Esophagus muscularis mucosa (tissue), 4 donors: ENCODE data around the gene OR3A3.

Experiments used
- EP300 ChIP-seq: sonication (generic); formaldehyde crosslinking; IDR thresholded peaks from one replicate; pipeline ENCODE4 v1.6.1; 2017; ENCODE audit warnings: antibody characterized with exemption
- POLR2A ChIP-seq: fragments of 450-650 bp; IDR thresholded peaks from one replicate; pipeline ENCODE4 v1.6.1; 2017; ENCODE audit warnings: antibody characterized with exemption, moderate library complexity, mild to moderate bottlenecking, low read depth
- POLR2AphosphoS5 ChIP-seq, 2 donors: sonication (generic); formaldehyde crosslinking; IDR thresholded peaks; one replicate each; pipeline ENCODE4 v1.6.1; 2017; ENCODE audit warnings: antibody characterized with exemption in 2 of 2
- TF ChIP-seq, protein P1 (sequence below), 3 experiments: fragments of 200-600 bp in 2 of 3; fragments of 450-650 bp in 1 of 3; sonication (generic) in 2 of 3; IDR thresholded peaks; one replicate each; pipeline ENCODE4 v1.5.1; 2017 to 2019; ENCODE audit warnings: antibody characterized with exemption in 3 of 3, mild to moderate bottlenecking in 2 of 3, moderate library complexity in 1 of 3

DNA sequence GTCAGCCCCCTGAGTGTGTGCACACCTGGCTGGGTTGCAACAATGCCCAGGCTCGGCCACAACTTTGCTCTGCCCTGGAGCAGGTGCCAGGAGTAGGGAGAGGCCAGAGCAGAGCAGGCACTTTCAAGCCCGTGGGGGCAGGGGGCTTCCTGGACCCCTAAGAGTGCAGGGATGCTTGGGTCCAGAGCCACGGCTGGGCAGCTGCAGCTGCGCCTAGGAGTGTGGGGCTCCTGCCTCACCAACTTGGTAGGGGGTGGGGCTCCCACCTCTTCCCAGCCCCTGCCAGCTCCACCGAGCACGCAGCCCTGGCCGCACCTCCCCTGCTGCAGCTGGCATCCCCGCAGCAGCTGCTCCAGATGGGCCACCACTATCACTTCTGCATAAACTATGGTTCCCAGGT, 32.8 kb upstream of the OR3A3 start:
- no peak for TF ChIP-seq POLR2A
- TF ChIP-seq, protein P1, sequence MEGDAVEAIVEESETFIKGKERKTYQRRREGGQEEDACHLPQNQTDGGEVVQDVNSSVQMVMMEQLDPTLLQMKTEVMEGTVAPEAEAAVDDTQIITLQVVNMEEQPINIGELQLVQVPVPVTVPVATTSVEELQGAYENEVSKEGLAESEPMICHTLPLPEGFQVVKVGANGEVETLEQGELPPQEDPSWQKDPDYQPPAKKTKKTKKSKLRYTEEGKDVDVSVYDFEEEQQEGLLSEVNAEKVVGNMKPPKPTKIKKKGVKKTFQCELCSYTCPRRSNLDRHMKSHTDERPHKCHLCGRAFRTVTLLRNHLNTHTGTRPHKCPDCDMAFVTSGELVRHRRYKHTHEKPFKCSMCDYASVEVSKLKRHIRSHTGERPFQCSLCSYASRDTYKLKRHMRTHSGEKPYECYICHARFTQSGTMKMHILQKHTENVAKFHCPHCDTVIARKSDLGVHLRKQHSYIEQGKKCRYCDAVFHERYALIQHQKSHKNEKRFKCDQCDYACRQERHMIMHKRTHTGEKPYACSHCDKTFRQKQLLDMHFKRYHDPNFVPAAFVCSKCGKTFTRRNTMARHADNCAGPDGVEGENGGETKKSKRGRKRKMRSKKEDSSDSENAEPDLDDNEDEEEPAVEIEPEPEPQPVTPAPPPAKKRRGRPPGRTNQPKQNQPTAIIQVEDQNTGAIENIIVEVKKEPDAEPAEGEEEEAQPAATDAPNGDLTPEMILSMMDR (IDR thresholded peaks at IDR 0.05) = no peak
- TF ChIP-seq POLR2AphosphoS5 (IDR thresholded peaks at IDR 0.05) = no peak
- no peak for TF ChIP-seq EP300
